ENCODE results near the gene SMIM14. TPM values are rescaled to one million over a fixed set of nuclear protein-coding genes. Genes with fewer than 3 reads are reported as not detected.

Gene SMIM14
- total RNA-seq, 1 experiment from 2014 or later: 48.2 TPM

Other genes with a start within 250 kb of the SMIM14 start
- gene KLB, start 231.9 kb downstream of the SMIM14 start, total RNA-seq (2021; ENCODE audit: unreplicated experiment): not detected
- 386 TPM for gene RPL9, start 179.9 kb downstream of the SMIM14 start, total RNA-seq (2021; ENCODE audit: unreplicated experiment)
- 6.8 TPM for gene LIAS, start 179.8 kb downstream of the SMIM14 start, total RNA-seq (2021; ENCODE audit: unreplicated experiment)
- 373 TPM for gene UGDH, start 111.4 kb downstream of the SMIM14 start, total RNA-seq (2021; ENCODE audit: unreplicated experiment)
- gene UBE2K, start 59.3 kb upstream of the SMIM14 start, total RNA-seq (2021; ENCODE audit: unreplicated experiment): 84.1 TPM